ENCODE measurements around the gene MAP4K4.
A peak's percentile ranks its signal among the peaks of the same experiment; 100 is the strongest.

MAP4K4 gene

GRCh38 chr2:101723371-101724124 is 26.0 kb downstream of the MAP4K4 start:
- DNase-seq = no peak

- DNase-seq = no peak
Measured at GRCh38 chr2:101724125-101724474, 26.6 kb downstream of the MAP4K4 start.

- DNase-seq = no peak
Measured at GRCh38 chr2:101725038-101725437, 27.5 kb downstream of the MAP4K4 start.

- no peak for DNase-seq
Measured at GRCh38 chr2:101725515-101726192, 28.1 kb downstream of the MAP4K4 start.

- DNase-seq = no peak
Measured at GRCh38 chr2:101728865-101729264, 31.4 kb downstream of the MAP4K4 start.

GRCh38 chr2:101729521-101730190 is 32.1 kb downstream of the MAP4K4 start:
- no peak for DNase-seq

GRCh38 chr2:101731221-101732054 is 33.9 kb downstream of the MAP4K4 start:
- DNase-seq = no peak

- DNase-seq = no peak
Measured at GRCh38 chr2:101732199-101732598, 34.7 kb downstream of the MAP4K4 start.

GRCh38 chr2:101732773-101733256 is 35.3 kb downstream of the MAP4K4 start:
- DNase-seq = no peak

GRCh38 chr2:101733257-101733993 is 35.9 kb downstream of the MAP4K4 start:
- no peak for DNase-seq

- no peak for DNase-seq
Measured at GRCh38 chr2:101734505-101735165, 37.1 kb downstream of the MAP4K4 start.

GRCh38 chr2:101735166-101735533 is 37.6 kb downstream of the MAP4K4 start:
- no peak for DNase-seq

GRCh38 chr2:101736233-101736632 is 38.7 kb downstream of the MAP4K4 start:
- DNase-seq = no peak

- DNase-seq = peak; percentile 88
Measured at GRCh38 chr2:101736861-101737291, 39.4 kb downstream of the MAP4K4 start.

GRCh38 chr2:101737478-101738255 is 40.2 kb downstream of the MAP4K4 start:
- DNase-seq = no peak

GRCh38 chr2:101738649-101739048 is 41.1 kb downstream of the MAP4K4 start:
- no peak for DNase-seq

GRCh38 chr2:101740555-101740964 is 43.1 kb downstream of the MAP4K4 start:
- DNase-seq = no peak

- no peak for DNase-seq
Measured at GRCh38 chr2:101741775-101742520, 44.4 kb downstream of the MAP4K4 start.

GRCh38 chr2:101742547-101742946 is 45.0 kb downstream of the MAP4K4 start:
- DNase-seq = no peak

GRCh38 chr2:101743288-101743687 is 45.8 kb downstream of the MAP4K4 start:
- DNase-seq = no peak
